GM12872 (cell line): ENCODE data around the gene AGAP5.

Source experiments
- CTCF ChIP-seq: IDR thresholded peaks from 3 replicates; pipeline ENCODE4 v1.5.1; 2011; ENCODE audit warnings: low read depth, mild to moderate bottlenecking, low read length, moderate library complexity; ENCODE audit not compliant: insufficient read depth

AGAP5 gene

GRCh38 chr10:73648975-73649829 is 48.7 kb downstream of the AGAP5 start:
- no peak for TF ChIP-seq CTCF

DNA sequence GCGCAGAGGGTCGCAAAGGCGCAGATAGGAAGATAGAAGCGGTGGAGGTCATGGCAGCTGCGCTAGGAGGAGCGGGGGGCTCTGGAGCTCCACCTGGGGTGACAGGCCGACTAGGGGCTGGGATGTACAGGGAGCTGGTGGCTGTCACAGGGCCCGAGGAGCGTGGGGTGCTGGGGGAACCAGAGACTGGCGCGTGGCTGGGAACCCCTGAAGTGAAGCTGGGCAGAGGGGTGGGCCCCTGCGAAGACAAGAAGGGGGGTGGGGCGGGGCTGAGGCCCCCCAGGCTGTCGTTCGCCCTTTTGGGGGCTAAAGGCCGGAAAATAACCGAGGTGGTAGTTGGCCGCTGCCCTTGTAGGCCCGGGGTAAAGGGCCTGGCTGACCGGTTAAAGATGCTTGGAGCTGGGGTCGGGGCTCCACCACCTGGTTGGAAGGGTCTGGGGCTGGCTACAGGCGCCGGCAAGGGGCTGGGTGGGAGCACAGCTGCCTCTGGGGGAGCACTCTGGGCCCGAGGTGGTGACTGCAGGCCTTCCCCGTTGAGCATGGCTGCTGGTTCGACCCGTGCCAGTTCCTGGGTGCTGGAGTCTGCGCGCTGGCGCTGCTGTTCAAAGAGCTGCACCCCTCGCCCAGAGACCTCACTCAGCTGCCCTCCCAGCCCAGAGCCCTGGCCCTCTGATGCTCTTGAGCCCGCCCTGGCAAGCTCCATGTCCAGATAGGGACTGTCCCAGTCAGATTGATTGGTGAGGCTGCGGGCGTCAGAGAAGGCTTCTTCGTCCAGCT is 49.8 kb downstream of the AGAP5 start:
- no peak for TF ChIP-seq CTCF

GRCh38 chr10:73647211-73647874 is 50.6 kb downstream of the AGAP5 start:
- no peak for TF ChIP-seq CTCF

DNA sequence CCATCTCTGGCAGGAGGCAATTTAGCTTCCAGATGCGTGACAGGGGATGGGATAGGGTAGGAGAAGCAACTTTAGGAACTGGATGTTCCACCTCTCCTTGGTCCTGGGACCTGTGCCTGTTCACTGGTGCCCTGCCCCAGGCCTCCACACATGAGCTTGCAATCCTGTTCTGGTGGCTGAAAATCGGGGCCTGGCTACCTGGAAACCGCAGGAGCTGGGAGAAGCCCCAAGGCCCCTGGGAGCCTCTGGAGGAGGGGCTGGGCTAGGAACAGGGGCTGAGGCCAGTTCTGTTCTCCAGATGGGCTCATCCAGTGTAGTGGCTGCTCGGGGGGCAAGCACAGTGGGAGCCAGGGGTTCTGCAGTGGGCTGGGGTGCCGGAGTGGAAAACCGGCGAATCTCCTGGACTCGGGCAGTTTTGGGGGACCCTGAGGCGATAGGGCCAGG is 51.3 kb downstream of the AGAP5 start:
- TF ChIP-seq CTCF, result no peak

- no peak for TF ChIP-seq CTCF
Observed at GRCh38 chr10:73645251-73645650, 52.7 kb downstream of the AGAP5 start.

- TF ChIP-seq CTCF, result no peak
Observed at GRCh38 chr10:73644767-73645166, 53.1 kb downstream of the AGAP5 start.

DNA sequence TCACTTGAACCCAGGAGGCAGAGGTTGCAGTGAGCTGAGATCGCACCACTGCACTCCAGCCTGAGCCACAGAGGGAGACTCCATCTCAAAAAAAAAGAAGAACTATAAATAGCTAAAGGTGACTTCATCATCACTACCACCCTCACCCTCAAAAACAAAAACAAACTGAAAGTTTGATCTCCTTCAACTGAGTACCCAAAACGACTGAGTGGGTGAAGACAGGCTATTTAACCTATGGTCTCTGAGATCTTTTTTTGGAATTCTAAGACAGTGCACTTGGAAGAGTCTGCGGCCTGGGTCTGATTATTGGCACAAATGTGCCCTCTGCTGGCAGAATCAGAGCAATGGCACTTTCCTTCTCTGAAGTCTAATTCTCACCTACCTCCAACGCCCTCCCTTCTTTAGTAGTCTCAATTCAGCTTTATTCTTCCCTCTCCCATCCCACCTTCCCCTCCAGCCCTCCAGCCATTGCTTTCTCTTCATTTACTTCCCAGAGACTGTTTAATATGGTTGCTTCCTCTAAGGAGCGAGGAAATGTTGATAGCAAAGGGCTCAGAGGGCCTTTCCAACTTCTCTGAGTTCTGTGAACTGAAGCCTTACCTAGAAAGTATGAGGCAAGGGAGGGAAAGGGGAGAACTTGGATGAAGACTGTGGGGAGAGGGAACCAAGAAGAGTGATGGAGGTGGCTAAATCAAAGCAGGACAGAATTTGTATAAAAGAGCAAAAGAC is 53.7 kb downstream of the AGAP5 start:
- TF ChIP-seq CTCF, result peak; percentile 88
